CD4-positive, alpha-beta T cell (primary cell): ENCODE results near the gene CEP104. TPM values are rescaled to one million over a fixed set of nuclear protein-coding genes. Genes with fewer than 3 reads are reported as not detected.

Experiments
- ATAC-seq: fragments of 200-7000 bp; cut with Tn5 transposase; one replicate; pipeline ENCODE4 v1.10.0; 2022; ENCODE audit warnings: mild to moderate bottlenecking; ENCODE audit not compliant: poor library complexity
- CTCF ChIA-PET: fragments of 350-600 bp; sonication (Branson Sonifier 250); formaldehyde crosslinking; loops from one replicate; lab custom pipeline; 2021; ENCODE audit warnings: antibody characterized with exemption, inconsistent platforms; lab: Charles Lee
- POLR2A ChIA-PET: fragments of 350-600 bp; sonication (Branson Sonifier 250); formaldehyde crosslinking; loops from one replicate; lab custom pipeline; 2021; ENCODE audit warnings: antibody characterized with exemption, inconsistent platforms; lab: Charles Lee
- DNase-seq, 14 experiments: peaks; one replicate each; pipeline ENCODE4 v3.0.0-alpha.2; 2013 to 2020; ENCODE audit warnings: mixed read lengths in 2 of 14
- H3K27ac ChIP-seq, 2 donors: one replicate each; pipeline versions ENCODE4 v1.5.1 to v1.7.0; 2013; ENCODE audit warnings: low read length in 2 of 2, low read depth in 1 of 2, mild to moderate bottlenecking in 1 of 2
- H3K27me3 ChIP-seq, 2 experiments: 1 replicate in 1 of 2; 2 replicates in 1 of 2; pipeline versions ENCODE4 v1.6.1 to v1.7.0; 2013; ENCODE audit warnings: low read length in 2 of 2, control low read depth in 1 of 2, mild to moderate bottlenecking in 1 of 2, moderate library complexity in 1 of 2; ENCODE audit not compliant: insufficient read depth in 2 of 2, control insufficient read depth in 1 of 2
- H3K36me3 ChIP-seq: one replicate; pipeline ENCODE4 v1.6.1; 2013; ENCODE audit warnings: low read length, control low read depth; ENCODE audit not compliant: insufficient read depth
- H3K4me1 ChIP-seq: one replicate; pipeline ENCODE4 v1.6.1; 2013; ENCODE audit warnings: low read length, control low read depth; ENCODE audit not compliant: insufficient read depth
- H3K4me3 ChIP-seq: one replicate; pipeline ENCODE4 v1.5.1; 2013; ENCODE audit warnings: mild to moderate bottlenecking, low read length, moderate library complexity
- H3K9me3 ChIP-seq, 2 experiments: 1 replicate in 1 of 2; 2 replicates in 1 of 2; pipeline versions ENCODE4 v1.6.1 to v1.7.0; 2013; ENCODE audit warnings: low read length in 2 of 2, mild to moderate bottlenecking in 2 of 2, control low read depth in 1 of 2, moderate library complexity in 1 of 2; ENCODE audit not compliant: control insufficient read depth in 1 of 2, insufficient read depth in 1 of 2
- H3K27ac Mint-ChIP-seq: one replicate; pipeline ENCODE4 v1.8.0; 2020; ENCODE audit warnings: mixed read lengths
- H3K27me3 Mint-ChIP-seq: one replicate; pipeline ENCODE4 v1.8.0; 2021; ENCODE audit warnings: mixed read lengths
- H3K36me3 Mint-ChIP-seq: one replicate; pipeline ENCODE4 v1.8.0; 2021; ENCODE audit warnings: low read depth, mixed read lengths
- H3K4me1 Mint-ChIP-seq: one replicate; pipeline ENCODE4 v1.8.0; 2021; ENCODE audit warnings: low read depth, mixed read lengths
- H3K4me3 Mint-ChIP-seq: one replicate; pipeline ENCODE4 v1.8.0; 2020; ENCODE audit warnings: mild to moderate bottlenecking, mixed read lengths
- H3K9me3 Mint-ChIP-seq: one replicate; pipeline ENCODE4 v1.8.0; 2020; ENCODE audit warnings: mixed read lengths
- intact Hi-C, 2 experiments: fragments of 100-400 bp; cut with DNase I in 1 of 2; cut with micrococcal nuclease in 1 of 2; formaldehyde crosslinking; loops; one replicate each; pipeline versions ENCODE4 v1.15.1 to v1.9.0; 2023 to 2025; cut with DNase I, micrococcal nuclease
- total RNA-seq, 174 experiments: library from RNA in 2 of 174; stranded (reverse) in 2 of 174; gene quantifications; one replicate each; pipeline ENCODE4 v1.2.3 and lab custom pipeline; 2021 to 2026
- TF ChIP-seq, protein P1 (sequence below): fragments of 200-600 bp; IDR thresholded peaks from one replicate; pipeline ENCODE4 v1.8.0; 2022; ENCODE audit warnings: antibody characterized with exemption, mild to moderate bottlenecking

CEP104 gene
- total RNA-seq, 2 experiments from 2014 or later, result 16.6 to 20.5 TPM

DNA sequence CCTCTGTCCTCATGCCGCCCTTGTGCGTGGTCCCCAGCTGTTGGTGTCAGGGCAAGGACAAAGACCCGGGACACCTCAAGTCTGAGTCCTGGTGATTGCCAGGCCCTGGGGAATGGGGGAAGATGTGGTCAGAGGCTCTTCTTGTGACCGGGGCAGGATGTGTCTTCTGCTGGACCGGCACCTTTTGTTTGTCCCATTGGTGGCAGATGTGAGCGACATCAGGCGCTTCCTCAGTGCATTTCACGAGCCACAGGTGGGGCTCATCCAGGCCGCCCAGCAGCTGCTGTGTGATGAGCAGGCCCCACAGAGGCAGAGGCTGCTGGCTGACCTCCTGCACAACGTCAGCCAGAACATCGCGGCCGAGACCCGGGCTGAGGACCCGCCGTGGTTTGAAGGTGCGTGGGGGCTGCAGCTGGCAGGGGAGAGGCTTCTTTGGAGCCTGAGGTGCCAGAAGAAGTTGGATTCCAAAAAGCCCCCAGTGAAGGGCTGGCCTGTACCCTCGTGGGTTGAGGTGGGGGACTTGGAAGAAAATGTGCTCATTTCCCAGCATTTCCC, 8.7 kb upstream of the CEP104 start:
- no peak overlapping the region for H3K4me3 ChIP-seq
- no peak overlapping the region for H3K4me3 Mint-ChIP-seq
- CTCF ChIA-PET, result no interaction called here

DNA sequence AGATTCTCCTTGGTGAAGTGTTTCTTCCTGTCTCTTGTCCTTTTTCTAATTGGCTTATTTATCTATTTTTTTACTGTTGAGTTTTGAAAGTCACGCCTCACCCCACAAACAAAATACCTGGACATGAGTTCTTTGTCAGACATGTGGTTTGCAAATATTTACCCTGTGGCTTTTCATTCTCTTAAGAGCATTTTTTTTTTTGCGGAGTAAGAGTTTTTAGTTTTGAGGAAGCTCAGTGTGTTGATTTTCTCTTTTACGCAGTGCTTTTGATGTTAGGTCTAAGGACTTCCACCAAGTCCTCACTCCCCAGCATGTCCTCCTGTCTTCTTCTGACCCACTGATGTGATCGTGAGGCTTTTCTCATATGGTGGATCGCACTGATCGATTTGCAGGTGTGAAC, 7.9 kb upstream of the CEP104 start:
- no peak overlapping the region for H3K27ac Mint-ChIP-seq
- POLR2A ChIA-PET, result no interaction called here
- no peak overlapping the region for H3K4me3 ChIP-seq
- H3K27me3 ChIP-seq, result no peaks in the 10 kb centered on the region
- TF ChIP-seq, protein P1, sequence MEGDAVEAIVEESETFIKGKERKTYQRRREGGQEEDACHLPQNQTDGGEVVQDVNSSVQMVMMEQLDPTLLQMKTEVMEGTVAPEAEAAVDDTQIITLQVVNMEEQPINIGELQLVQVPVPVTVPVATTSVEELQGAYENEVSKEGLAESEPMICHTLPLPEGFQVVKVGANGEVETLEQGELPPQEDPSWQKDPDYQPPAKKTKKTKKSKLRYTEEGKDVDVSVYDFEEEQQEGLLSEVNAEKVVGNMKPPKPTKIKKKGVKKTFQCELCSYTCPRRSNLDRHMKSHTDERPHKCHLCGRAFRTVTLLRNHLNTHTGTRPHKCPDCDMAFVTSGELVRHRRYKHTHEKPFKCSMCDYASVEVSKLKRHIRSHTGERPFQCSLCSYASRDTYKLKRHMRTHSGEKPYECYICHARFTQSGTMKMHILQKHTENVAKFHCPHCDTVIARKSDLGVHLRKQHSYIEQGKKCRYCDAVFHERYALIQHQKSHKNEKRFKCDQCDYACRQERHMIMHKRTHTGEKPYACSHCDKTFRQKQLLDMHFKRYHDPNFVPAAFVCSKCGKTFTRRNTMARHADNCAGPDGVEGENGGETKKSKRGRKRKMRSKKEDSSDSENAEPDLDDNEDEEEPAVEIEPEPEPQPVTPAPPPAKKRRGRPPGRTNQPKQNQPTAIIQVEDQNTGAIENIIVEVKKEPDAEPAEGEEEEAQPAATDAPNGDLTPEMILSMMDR, result no peak
- no peak for ATAC-seq
- no peak for DNase-seq
- CTCF ChIA-PET, result no interaction called here
- H3K36me3 Mint-ChIP-seq, result peaks cover 52% of the 10 kb centered on the region
- H3K27me3 Mint-ChIP-seq, result no peaks in the 10 kb centered on the region
- intact Hi-C loops, result no loop called here
- H3K27ac ChIP-seq, result no peak overlapping the region
- H3K36me3 ChIP-seq, result peaks cover 32% of the 10 kb centered on the region
- peaks cover 5% of the 10 kb centered on the region for H3K4me1 Mint-ChIP-seq
- H3K4me1 ChIP-seq, result no peaks in the 10 kb centered on the region
- no peak overlapping the region for H3K4me3 Mint-ChIP-seq
- no peaks in the 10 kb centered on the region for H3K9me3 Mint-ChIP-seq
- H3K9me3 ChIP-seq, result peaks cover 0 to 8% of the 10 kb centered on the region in 2 experiments

More for the DNA sequence above, 8.7 kb upstream of the CEP104 start:
- H3K4me1 ChIP-seq, result no peaks in the 10 kb centered on the region
- Mint-ChIP-seq H3K27me3 (no peaks in the 10 kb centered on the region), H3K4me1 (peaks cover 5% of the 10 kb centered on the region), H3K27ac (no peak overlapping the region), H3K9me3 (no peaks in the 10 kb centered on the region), H3K36me3 (peaks cover 58% of the 10 kb centered on the region)
- intact Hi-C loops, result no loop called here
- H3K9me3 ChIP-seq, result peaks cover 0 to 8% of the 10 kb centered on the region in 2 experiments
- POLR2A ChIA-PET, result no interaction called here
- TF ChIP-seq, protein P1, result no peak
- no peak overlapping the region for H3K27ac ChIP-seq
- ATAC-seq (no peak), DNase-seq (no peak)
- no peaks in the 10 kb centered on the region for H3K27me3 ChIP-seq
- H3K36me3 ChIP-seq, result peaks cover 40% of the 10 kb centered on the region

DNA sequence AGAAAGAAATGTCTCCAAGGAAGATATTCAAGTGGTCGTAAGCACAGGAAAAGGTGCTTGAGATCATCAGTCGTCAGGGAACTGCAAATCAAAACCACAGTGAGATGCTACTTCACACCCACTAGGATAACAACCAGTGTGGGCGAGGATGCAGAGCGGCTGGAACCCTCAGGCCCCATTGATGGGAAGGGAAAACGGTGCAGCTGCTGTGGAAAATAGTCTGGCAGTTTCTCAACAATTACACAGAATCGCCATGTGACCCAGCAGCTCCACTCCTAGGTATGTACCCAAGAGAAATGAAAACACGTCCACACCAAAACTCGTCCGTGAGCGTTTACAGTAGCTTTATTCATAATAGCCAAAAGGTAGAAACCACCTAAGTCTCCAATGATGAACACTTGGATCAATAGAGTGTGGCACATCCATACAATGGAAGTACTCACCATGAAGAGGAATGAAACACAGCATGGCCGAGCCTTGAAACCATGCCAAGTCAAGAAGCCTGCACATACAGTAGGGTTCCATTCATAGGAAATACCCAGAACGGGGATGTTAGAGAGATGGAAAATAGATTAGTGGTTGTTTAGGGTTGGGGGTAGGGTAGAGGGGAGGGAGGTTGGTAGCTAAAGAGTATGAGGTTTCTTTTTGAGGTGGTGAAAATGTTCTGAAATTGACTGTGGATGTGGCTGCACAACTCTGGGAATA, 6.4 kb upstream of the CEP104 start:
- TF ChIP-seq, protein P1, result no peak

More for the DNA sequence above, 6.4 kb upstream of the CEP104 start:
- ATAC-seq, result no peak
- Mint-ChIP-seq H3K4me3 (no peak overlapping the region), H3K27ac (no peak overlapping the region), H3K4me1 (peaks cover 8% of the 10 kb centered on the region), H3K36me3 (peaks cover 42% of the 10 kb centered on the region), H3K9me3 (no peaks in the 10 kb centered on the region), H3K27me3 (no peaks in the 10 kb centered on the region)
- Histone ChIP-seq H3K9me3 (peaks cover 0 to 5% of the 10 kb centered on the region in 2 experiments), H3K4me1 (peaks cover 15% of the 10 kb centered on the region), H3K4me3 (no peak overlapping the region), H3K27ac (no peak overlapping the region), H3K27me3 (no peaks in the 10 kb centered on the region), H3K36me3 (peaks cover 21% of the 10 kb centered on the region)
- ChIA-PET CTCF (no interaction called here), POLR2A (no interaction called here)
- intact Hi-C loops, result no loop called here
- DNase-seq, result no peak
